ENCODE results near the gene DLG2. TPM values are rescaled to one million over a fixed set of nuclear protein-coding genes. Genes with fewer than 3 reads are reported as not detected.

The DLG2 gene
- total and polyA plus RNA-seq, 2 of the 8 experiments (the other 6 are each of a cell fraction or from before 2014, with no cell fraction given): 1.7 to 14.3 TPM

DNA sequence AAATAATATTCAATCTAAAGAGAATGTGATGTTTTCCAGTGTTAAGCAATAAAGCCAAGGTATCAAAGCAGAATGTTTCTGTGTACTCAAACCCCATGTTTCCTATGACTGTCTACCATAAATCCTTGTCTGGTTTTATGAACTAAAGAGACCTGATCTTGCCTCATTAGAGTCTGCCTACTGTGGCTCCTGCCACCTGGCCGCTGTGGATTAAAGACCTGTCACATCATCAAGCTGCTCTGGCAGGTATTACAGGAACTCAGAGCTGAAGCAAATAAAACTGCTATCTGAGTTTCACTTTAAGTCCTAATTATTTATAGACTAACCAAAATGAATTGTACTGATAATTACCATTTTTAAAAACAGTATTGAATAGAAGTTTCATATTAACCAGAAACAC, 2133.2 kb downstream of the DLG2 start:
- Histone ChIP-seq H3K4me2 (ENCODE audit: insufficient read depth in 1 of 2, low read depth in 2 of 2, low read length in 2 of 2) (no peak overlapping the region), H2AFZ (ENCODE audit: low read length) (no peak overlapping the region), H3K27ac (ENCODE audit: low read depth, low read length) (no peak overlapping the region), H3K4me3 (ENCODE audit: extremely low read depth in 1 of 4, insufficient read depth in 2 of 4, low read depth in 3 of 4, low read length in 4 of 4) (no peak overlapping the region), H4K8ac (ENCODE audit: extremely low read depth, insufficient read depth, low read length) (no peak overlapping the region), H4K91ac (replicated peaks; ENCODE audit: insufficient read length, low read length) (no peak overlapping the region), H3K79me2 (ENCODE audit: control insufficient read depth in 1 of 2, insufficient read depth in 2 of 2, low read length in 2 of 2) (no peaks in the 10 kb centered on the region), H3K36me3 (ENCODE audit: control insufficient read depth in 2 of 4, insufficient read depth in 4 of 4, low read length in 3 of 4) (no peaks in the 10 kb centered on the region), H3K79me1 (ENCODE audit: low read depth, low read length) (no peaks in the 10 kb centered on the region), H3K9ac (replicated peaks in 1 of 4; ENCODE audit: extremely low read depth in 1 of 4, low read depth in 3 of 4, low read length in 3 of 4) (no peak overlapping the region), H3K23ac (ENCODE audit: insufficient read length) (no peak overlapping the region), H3K9me3 (ENCODE audit: insufficient read depth in 2 of 2, low read depth in 1 of 2, low read length in 1 of 2) (no peaks in the 10 kb centered on the region), H3K14ac (ENCODE audit: insufficient read length) (no peak overlapping the region), H3K4ac (replicated peaks; ENCODE audit: insufficient read length, low read depth, low read length) (no peak overlapping the region), H4K5ac (ENCODE audit: insufficient read length, low read depth, low read length) (no peak overlapping the region), H3K4me1 (replicated peaks in 1 of 4; ENCODE audit: control insufficient read depth in 3 of 4, insufficient read depth in 4 of 4, low read length in 3 of 4) (no peaks in the 10 kb centered on the region), H2BK15ac (ENCODE audit: low read length) (no peak overlapping the region), H2AK5ac (ENCODE audit: low read depth, low read length) (no peak overlapping the region), H3K56ac (replicated peaks; ENCODE audit: insufficient read length, low read depth, low read length) (no peak overlapping the region), H2BK12ac (ENCODE audit: low read depth, low read length) (no peak overlapping the region), H2BK120ac (replicated peaks; ENCODE audit: low read depth, low read length) (no peak overlapping the region), H3K27me3 (replicated peaks in 1 of 4; ENCODE audit: control insufficient read depth in 3 of 4, extremely low read depth in 1 of 4, insufficient read depth in 3 of 4, low read length in 3 of 4) (no peaks in the 10 kb centered on the region), H2BK20ac (ENCODE audit: low read length) (no peak overlapping the region), H3K23me2 (ENCODE audit: low read depth, low read length) (no peaks in the 10 kb centered on the region; the same call in 1 of the 2 replicates), H4K20me1 (replicated peaks in 1 of 2; ENCODE audit: control insufficient read depth in 1 of 2, insufficient read depth in 2 of 2, low read length in 2 of 2) (no peaks in the 10 kb centered on the region), H2BK5ac (ENCODE audit: low read depth, low read length) (no peak overlapping the region), H3K18ac (ENCODE audit: extremely low read depth, low read length) (no peak overlapping the region)
- 89% methylated on average over 1 of the region's 1 CpG; no CpG with 5 or more reads in 1 of the 2 experiments for WGBS, 2 experiments (ENCODE audit: extremely low coverage in 1 of 2, insufficient coverage in 1 of 2, insufficient read length in 1 of 2, insufficient replicate concordance in 2 of 2, low coverage in 1 of 2, low lambda C conversion rate in 2 of 2, missing lambda C conversion rate in 1 of 2)
- FAIRE-seq (no peak), DNase-seq (ENCODE audit: low read depth in 1 of 2, low spot score in 2 of 2) (no peak)
- ChIA-PET POLR2A (ENCODE audit: partially characterized antibody) (interaction anchor here (0.9 kb wide), 1 partner anchor 54 kb away, joined by 3 read pairs; no protein-coding TSS in a partner anchor), CTCF (ENCODE audit: partially characterized antibody) (interaction anchor here (1.4 to 1.9 kb wide), 3 partner anchors 15 to 199 kb away, joined by 4 read pairs; no protein-coding TSS in a partner anchor)
- TF ChIP-seq FOSL1 (IDR thresholded peaks at IDR 0.05; ENCODE audit: insufficient read depth, low read depth, low read length): no peak
- no peak for TF ChIP-seq RFX5 (IDR thresholded peaks at IDR 0.05; ENCODE audit: borderline replicate concordance, low read depth, low read length)
